Panc1 (cell line): ENCODE measurements around the gene CPSF4. TPM values are rescaled to one million over a fixed set of nuclear protein-coding genes. Genes with fewer than 3 reads are reported as not detected.

Experiments used
- ATAC-seq: fragments of 200-7000 bp; cut with Tn5 transposase; 2 replicates; pipeline ENCODE4 v1.9.1; 2020; ENCODE audit warnings: mild to moderate bottlenecking, moderate library complexity
- BruUV-seq: library from RNA; stranded (reverse); fragments of 400-500 nt; replicated peaks from 2 replicates; lab custom pipeline; 2021; lab: Mats Ljungman, UMichigan
- CTCF ChIA-PET: fragments of 300-600 bp; sonication (Branson Sonifier 250); formaldehyde crosslinking; loops from one replicate; lab custom pipeline; 2022; ENCODE audit warnings: antibody characterized with exemption; lab: Charles Lee
- POLR2A ChIA-PET: fragments of 300-600 bp; sonication (Branson Sonifier 250); formaldehyde crosslinking; loops from one replicate; lab custom pipeline; 2022; ENCODE audit warnings: antibody characterized with exemption; lab: Charles Lee
- DNase-seq: peaks from one replicate; pipeline ENCODE4 v3.0.0-alpha.2; 2010; ENCODE audit warnings: low read depth, low spot score
- H3K27ac ChIP-seq: 2 replicates; pipeline ENCODE4 v1.5.1; 2011; ENCODE audit warnings: mild to moderate bottlenecking, low read length, inconsistent platforms
- H3K27me3 ChIP-seq: fragments of 200-500 bp; sonication (Bioruptor generic); 2 replicates; pipeline ENCODE4 v1.6.0; 2014; ENCODE audit warnings: low read length, inconsistent platforms; ENCODE audit not compliant: control insufficient read depth, insufficient read depth
- H3K36me3 ChIP-seq: fragments of 200-500 bp; sonication (Bioruptor generic); 2 replicates; pipeline ENCODE4 v1.5.1; 2014; ENCODE audit warnings: inconsistent platforms, mild to moderate bottlenecking, low read length, moderate library complexity; ENCODE audit not compliant: control insufficient read depth, insufficient read depth
- H3K4me1 ChIP-seq: 2 replicates; pipeline ENCODE4 v1.5.1; 2011; ENCODE audit warnings: inconsistent platforms, mild to moderate bottlenecking, low read length, moderate library complexity; ENCODE audit not compliant: control insufficient read depth, insufficient read depth
- H3K4me3 ChIP-seq, 2 experiments: 2 replicates each; pipeline ENCODE4 v1.5.1; 2011 to 2012; ENCODE audit warnings: low read depth in 2 of 2, low read length in 2 of 2, mild to moderate bottlenecking in 2 of 2, inconsistent platforms in 1 of 2, moderate library complexity in 1 of 2
- H3K9me3 ChIP-seq: fragments of 200-500 bp; sonication (Bioruptor generic); 2 replicates; pipeline ENCODE4 v1.5.1; 2014; ENCODE audit warnings: low read depth, mild to moderate bottlenecking, inconsistent platforms, low read length, moderate library complexity; ENCODE audit not compliant: control insufficient read depth, insufficient read depth
- POLR2AphosphoS5 ChIP-seq: IDR thresholded peaks from 2 replicates; pipeline ENCODE4 v1.6.1; 2012; ENCODE audit warnings: mild to moderate bottlenecking, low read depth, low read length, moderate library complexity
- SIN3A ChIP-seq: IDR thresholded peaks from 2 replicates; pipeline ENCODE4 v1.6.1; 2012; ENCODE audit warnings: low read depth, mild to moderate bottlenecking, low read length, moderate library complexity, borderline replicate concordance; ENCODE audit not compliant: insufficient read depth
- TCF7L2 ChIP-seq: IDR thresholded peaks from 2 replicates; pipeline ENCODE4 v1.6.1; 2011; ENCODE audit warnings: mild to moderate bottlenecking, low read depth, low read length, inconsistent platforms
- in situ Hi-C: cut with HindIII; loops from 2 replicates; pipeline ENCODE4 v1.10.0; 2016; ENCODE audit warnings: low sequenced_read_pairs, low pct_unique_long_range_greater_than_20kb
- intact Hi-C: fragments of 100-400 bp; cut with micrococcal nuclease; formaldehyde crosslinking; loops from one replicate; pipeline ENCODE4 v1.10.0; 2022; ENCODE audit not compliant: unreplicated experiment
- total RNA-seq: library from RNA; stranded (reverse); gene quantifications from one replicate; pipeline ENCODE4 v1.2.1, GENCODE V29; 2021; ENCODE audit not compliant: unreplicated experiment
- TF ChIP-seq, protein P1 (sequence below), 2 experiments: IDR thresholded peaks; 2 replicates each; pipeline ENCODE4 v1.6.1; 2011 to 2012; ENCODE audit warnings: low read depth in 2 of 2, control low read depth in 1 of 2, low read length in 1 of 2, mild to moderate bottlenecking in 1 of 2, moderate library complexity in 1 of 2; ENCODE audit not compliant: insufficient read depth in 1 of 2
- TF ChIP-seq, protein P2 (sequence below): fragments of 450-650 bp; IDR thresholded peaks from 2 replicates; pipeline ENCODE4 v1.5.1; 2017; ENCODE audit warnings: mild to moderate bottlenecking

Gene CPSF4
- total RNA-seq, 1 experiment from 2014 or later: 57.0 TPM

GRCh38 chr7:99489235-99489634 is 50.5 kb downstream of the CPSF4 start:
- Histone ChIP-seq H3K27me3 (no peaks in the 10 kb centered on the region), H3K4me1 (no peaks in the 10 kb centered on the region), H3K9me3 (peaks cover 11% of the 10 kb centered on the region), H3K27ac (no peak overlapping the region), H3K36me3 (peaks cover 2% of the 10 kb centered on the region; the same call in 1 of the 2 replicates), H3K4me3 (no peak overlapping the region)
- no peak for DNase-seq
- intact Hi-C loops: no loop called here
- TF ChIP-seq, protein P1, sequence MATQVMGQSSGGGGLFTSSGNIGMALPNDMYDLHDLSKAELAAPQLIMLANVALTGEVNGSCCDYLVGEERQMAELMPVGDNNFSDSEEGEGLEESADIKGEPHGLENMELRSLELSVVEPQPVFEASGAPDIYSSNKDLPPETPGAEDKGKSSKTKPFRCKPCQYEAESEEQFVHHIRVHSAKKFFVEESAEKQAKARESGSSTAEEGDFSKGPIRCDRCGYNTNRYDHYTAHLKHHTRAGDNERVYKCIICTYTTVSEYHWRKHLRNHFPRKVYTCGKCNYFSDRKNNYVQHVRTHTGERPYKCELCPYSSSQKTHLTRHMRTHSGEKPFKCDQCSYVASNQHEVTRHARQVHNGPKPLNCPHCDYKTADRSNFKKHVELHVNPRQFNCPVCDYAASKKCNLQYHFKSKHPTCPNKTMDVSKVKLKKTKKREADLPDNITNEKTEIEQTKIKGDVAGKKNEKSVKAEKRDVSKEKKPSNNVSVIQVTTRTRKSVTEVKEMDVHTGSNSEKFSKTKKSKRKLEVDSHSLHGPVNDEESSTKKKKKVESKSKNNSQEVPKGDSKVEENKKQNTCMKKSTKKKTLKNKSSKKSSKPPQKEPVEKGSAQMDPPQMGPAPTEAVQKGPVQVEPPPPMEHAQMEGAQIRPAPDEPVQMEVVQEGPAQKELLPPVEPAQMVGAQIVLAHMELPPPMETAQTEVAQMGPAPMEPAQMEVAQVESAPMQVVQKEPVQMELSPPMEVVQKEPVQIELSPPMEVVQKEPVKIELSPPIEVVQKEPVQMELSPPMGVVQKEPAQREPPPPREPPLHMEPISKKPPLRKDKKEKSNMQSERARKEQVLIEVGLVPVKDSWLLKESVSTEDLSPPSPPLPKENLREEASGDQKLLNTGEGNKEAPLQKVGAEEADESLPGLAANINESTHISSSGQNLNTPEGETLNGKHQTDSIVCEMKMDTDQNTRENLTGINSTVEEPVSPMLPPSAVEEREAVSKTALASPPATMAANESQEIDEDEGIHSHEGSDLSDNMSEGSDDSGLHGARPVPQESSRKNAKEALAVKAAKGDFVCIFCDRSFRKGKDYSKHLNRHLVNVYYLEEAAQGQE (IDR thresholded peaks at IDR 0.05; ENCODE audit: insufficient read depth in 1 of 2, low read depth in 2 of 2, low read length in 1 of 2): no peak
- TF ChIP-seq, protein P2, sequence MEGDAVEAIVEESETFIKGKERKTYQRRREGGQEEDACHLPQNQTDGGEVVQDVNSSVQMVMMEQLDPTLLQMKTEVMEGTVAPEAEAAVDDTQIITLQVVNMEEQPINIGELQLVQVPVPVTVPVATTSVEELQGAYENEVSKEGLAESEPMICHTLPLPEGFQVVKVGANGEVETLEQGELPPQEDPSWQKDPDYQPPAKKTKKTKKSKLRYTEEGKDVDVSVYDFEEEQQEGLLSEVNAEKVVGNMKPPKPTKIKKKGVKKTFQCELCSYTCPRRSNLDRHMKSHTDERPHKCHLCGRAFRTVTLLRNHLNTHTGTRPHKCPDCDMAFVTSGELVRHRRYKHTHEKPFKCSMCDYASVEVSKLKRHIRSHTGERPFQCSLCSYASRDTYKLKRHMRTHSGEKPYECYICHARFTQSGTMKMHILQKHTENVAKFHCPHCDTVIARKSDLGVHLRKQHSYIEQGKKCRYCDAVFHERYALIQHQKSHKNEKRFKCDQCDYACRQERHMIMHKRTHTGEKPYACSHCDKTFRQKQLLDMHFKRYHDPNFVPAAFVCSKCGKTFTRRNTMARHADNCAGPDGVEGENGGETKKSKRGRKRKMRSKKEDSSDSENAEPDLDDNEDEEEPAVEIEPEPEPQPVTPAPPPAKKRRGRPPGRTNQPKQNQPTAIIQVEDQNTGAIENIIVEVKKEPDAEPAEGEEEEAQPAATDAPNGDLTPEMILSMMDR: no peak
- no peak for TF ChIP-seq SIN3A
- TF ChIP-seq TCF7L2: no peak
- ChIA-PET POLR2A (no interaction called here), CTCF (no interaction called here)
- BruUV-seq: no TSS peak
- in situ Hi-C loops: no loop called here
- ATAC-seq: peak; percentile 47; the same call in 1 of the 2 replicates

DNA sequence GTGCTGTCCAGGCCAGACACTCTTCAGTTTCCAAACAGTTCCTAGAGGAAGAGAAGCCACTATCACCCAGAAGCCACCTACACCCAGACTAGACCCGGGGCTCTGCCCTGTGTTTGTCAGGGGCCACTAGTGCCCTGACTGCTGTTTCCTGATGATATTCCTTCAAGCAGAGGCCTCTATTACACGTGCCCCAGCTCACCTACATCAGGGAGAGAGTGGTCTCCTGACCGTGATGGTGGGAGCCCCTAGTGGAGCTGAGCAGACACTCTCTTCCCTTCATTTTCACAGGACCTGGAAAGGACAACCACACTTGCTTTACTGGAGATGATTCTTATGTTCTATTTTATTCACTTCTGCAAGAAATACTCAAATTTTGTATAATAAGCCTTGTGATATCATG is 52.1 kb downstream of the CPSF4 start:
- TF ChIP-seq, protein P1 (IDR thresholded peaks at IDR 0.05; ENCODE audit: insufficient read depth in 1 of 2, low read depth in 2 of 2, low read length in 1 of 2): no peak
- no peak for TF ChIP-seq TCF7L2
- no peak for TF ChIP-seq POLR2AphosphoS5
- TF ChIP-seq SIN3A: no peak
- TF ChIP-seq, protein P2: no peak
- Histone ChIP-seq H3K36me3 (peaks cover 4% of the 10 kb centered on the region; the same call in 1 of the 2 replicates), H3K4me3 (no peak overlapping the region), H3K27me3 (no peaks in the 10 kb centered on the region), H3K27ac (no peak overlapping the region), H3K9me3 (peaks cover 19% of the 10 kb centered on the region), H3K4me1 (no peaks in the 10 kb centered on the region)
- in situ Hi-C loops (no loop called here), intact Hi-C loops (no loop called here)
- DNase-seq: no peak
- BruUV-seq: no TSS peak
- ChIA-PET CTCF (no interaction called here), POLR2A (interaction anchor here (0.7 kb wide), 1 partner anchor 14 kb away, joined by 10 read pairs; the partner anchor contains the start of gene ZKSCAN5)
- peak; percentile 51; the same call in 1 of the 2 replicates for ATAC-seq
